Spleen (tissue), 7 donors: Measurements from ENCODE around the gene POLR1B.

Experiments
- POLR2A ChIP-seq, 3 donors: fragments of 450-650 bp; IDR thresholded peaks; one replicate each; pipeline ENCODE4 v1.5.1; 2017; ENCODE audit warnings: antibody characterized with exemption in 3 of 3, mild to moderate bottlenecking in 1 of 3
- POLR2AphosphoS5 ChIP-seq, 3 donors: sonication (generic); formaldehyde crosslinking; IDR thresholded peaks; one replicate each; pipeline ENCODE4 v1.5.1; 2017; ENCODE audit warnings: antibody characterized with exemption in 3 of 3
- TF ChIP-seq, protein P1 (sequence below), 11 experiments: fragments of 200-600 bp in 7 of 11; fragments of 450-650 bp in 4 of 11; sonication (generic) in 4 of 11; IDR thresholded peaks in 8 of 11; conservative IDR thresholded peaks in 3 of 11; 1 replicate in 7 of 11; 2 replicates in 4 of 11; pipeline versions ENCODE4 v1.4.0 to v1.8.0; 2016 to 2021; ENCODE audit warnings: antibody characterized with exemption in 11 of 11, inconsistent platforms in 4 of 11, mild to moderate bottlenecking in 1 of 11
- donor health status: DM: no; HTN: no; CAD: no; lungs with moderate emphysema.
- donor health status: DM: no; HTN: no; CAD: no.
- donor health status: DM: no; HTN: no; CAD: no.

DNA sequence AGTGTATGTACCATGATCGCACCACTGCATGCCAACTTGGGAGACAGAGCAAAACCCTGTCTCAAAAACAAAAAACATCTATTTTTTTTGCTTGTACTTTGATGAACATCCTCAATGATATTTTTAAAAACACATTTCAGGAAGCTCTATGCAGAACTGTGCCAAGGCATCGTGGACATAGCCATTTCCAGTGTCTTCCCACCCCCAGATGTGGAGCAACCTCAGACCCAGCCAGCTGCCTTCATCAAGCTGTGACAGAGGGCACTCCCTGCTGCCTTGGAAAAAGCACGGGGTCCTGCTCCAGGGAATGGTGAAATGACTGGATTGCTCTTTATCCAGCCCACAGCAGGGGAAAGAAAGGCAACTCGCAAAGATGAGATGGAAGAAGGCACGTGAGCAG lies 13.7 kb upstream of the POLR1B start:
- TF ChIP-seq, protein P1, sequence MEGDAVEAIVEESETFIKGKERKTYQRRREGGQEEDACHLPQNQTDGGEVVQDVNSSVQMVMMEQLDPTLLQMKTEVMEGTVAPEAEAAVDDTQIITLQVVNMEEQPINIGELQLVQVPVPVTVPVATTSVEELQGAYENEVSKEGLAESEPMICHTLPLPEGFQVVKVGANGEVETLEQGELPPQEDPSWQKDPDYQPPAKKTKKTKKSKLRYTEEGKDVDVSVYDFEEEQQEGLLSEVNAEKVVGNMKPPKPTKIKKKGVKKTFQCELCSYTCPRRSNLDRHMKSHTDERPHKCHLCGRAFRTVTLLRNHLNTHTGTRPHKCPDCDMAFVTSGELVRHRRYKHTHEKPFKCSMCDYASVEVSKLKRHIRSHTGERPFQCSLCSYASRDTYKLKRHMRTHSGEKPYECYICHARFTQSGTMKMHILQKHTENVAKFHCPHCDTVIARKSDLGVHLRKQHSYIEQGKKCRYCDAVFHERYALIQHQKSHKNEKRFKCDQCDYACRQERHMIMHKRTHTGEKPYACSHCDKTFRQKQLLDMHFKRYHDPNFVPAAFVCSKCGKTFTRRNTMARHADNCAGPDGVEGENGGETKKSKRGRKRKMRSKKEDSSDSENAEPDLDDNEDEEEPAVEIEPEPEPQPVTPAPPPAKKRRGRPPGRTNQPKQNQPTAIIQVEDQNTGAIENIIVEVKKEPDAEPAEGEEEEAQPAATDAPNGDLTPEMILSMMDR (IDR thresholded peaks at IDR 0.05 in 8 of 11, conservative IDR thresholded peaks at IDR 0.05 in 3 of 11), result no peak
- TF ChIP-seq POLR2A (IDR thresholded peaks at IDR 0.05), result no peak
- no peak for TF ChIP-seq POLR2AphosphoS5 (IDR thresholded peaks at IDR 0.05)
